NCI-H82 treated with DMSO at 0.1 percent for 48 hours (cell line): ENCODE results near the gene PDIA5.
"Not testable (repeated sequence)": the region's sequence is repeated elsewhere in the genome, so short reads cannot be mapped to it uniquely, and the experiment has no call there.

Experiments used
- DNase-seq: peaks from one replicate; lab custom pipeline; 2025; ENCODE audit not compliant: unreplicated experiment; lab: John Stamatoyannopoulos, UW

PDIA5 gene

DNA sequence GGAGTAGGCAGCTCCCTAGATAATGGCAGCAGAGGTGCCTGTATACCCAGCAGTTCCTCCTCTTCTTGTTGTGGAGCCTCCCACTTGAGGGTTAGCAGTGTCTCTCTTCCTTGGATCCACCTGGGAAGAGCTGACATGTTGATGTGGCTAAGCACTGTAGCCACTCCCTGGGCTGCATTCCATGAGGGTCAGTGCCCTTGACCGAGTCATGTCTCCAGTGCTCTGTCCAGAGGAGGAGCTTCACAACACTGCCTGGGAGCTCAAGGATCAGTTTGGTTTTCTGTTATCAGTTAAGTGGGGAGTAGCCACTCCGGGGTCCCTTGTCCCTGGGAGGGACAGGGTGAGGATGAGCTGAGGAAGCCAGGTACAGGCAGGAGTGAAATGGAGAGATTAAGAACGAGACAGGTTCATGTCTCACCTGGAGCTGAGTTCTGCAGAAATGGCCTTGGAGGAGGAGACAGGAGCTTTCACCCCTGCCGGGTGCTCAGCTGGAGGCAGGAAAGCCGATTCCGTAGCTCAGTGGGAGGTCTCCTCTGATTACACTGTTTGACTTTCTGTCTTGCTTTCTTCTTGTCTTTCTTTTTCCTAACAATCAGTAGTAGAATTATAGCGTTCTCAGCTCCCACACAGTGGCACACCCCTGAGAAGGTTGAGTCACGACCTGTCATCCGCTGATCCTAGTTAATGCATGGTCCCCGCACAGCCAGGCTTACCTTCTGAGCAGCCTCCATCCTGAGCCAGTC is 77.0 kb downstream of the PDIA5 start:
- no peak for DNase-seq

DNA sequence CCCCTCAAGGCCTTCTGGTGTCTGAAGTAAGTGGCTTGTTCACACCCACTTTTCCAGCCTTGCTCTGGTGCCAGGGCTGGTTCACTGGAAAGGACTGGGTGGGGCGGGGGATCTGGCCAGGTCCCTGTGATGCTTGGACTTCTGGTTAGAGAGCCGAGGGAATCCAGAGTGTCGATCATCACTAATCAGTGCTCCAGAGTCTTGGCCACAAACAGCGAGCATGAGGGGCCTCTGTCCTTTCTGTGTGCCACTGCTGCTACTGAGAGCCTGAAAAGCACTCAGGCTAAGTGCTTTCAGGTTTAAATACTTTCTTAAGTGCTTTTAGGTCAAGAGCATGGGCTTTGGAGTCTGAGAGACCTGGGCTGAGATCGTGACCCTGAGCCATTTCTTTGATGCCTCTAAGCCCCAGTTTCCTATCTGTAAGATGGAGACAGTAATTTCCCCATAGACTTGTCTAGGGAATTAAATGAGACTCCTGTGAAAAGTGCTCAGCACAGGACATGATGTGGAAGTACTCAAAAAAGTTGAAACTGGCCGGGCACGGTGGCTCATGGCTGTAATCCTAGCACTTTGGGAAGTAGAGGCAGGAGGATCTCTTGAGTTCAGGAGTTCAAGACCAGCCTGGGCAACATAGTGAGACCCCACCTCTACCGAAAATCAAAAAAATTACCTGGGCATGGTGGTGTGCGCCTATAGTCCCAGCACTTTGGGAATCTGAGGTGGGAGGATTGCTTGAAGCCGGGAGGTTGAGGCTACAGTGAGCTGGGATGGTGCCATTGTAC is 81.1 kb downstream of the PDIA5 start:
- no peak for DNase-seq

DNA sequence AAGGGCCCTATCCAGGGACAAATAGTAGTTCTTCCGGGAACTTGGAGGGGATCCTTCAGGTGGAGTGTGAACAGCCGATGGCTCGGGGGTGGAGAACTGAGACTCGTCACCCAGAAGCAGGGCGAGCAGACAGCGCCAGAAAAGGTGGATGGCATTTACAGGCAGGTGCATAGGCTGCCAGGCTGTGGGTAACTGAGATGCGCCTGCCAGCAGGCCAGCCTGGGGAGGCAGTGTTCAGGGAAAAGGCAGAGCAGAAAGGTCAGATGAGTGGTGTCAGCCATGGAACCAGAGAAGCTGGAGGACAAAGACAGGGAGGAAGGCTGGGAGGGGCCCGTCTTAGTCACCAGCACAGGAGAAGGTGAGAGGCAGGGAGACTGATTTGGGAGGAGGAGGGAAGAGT is 81.9 kb downstream of the PDIA5 start:
- DNase-seq, result no peak

DNA sequence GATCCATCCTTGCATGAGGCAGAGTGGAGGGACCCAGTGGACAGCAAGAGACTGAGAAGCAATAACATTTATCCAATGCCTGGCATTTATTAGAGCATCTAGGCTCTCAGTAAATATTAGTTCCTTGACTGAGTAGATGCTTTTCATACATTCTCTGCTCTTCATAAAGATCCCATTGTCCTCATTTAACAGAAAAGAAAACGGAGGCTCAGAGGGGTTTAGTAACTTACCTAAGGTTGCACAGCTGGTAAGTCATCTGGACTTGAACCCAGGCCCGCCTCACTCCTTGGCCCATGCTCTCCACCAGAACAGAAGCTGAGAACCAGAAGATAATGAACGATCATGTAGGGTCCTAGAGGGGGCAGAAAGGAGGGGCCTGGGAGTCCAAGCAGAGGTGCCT is 82.7 kb downstream of the PDIA5 start:
- no peak for DNase-seq

DNA sequence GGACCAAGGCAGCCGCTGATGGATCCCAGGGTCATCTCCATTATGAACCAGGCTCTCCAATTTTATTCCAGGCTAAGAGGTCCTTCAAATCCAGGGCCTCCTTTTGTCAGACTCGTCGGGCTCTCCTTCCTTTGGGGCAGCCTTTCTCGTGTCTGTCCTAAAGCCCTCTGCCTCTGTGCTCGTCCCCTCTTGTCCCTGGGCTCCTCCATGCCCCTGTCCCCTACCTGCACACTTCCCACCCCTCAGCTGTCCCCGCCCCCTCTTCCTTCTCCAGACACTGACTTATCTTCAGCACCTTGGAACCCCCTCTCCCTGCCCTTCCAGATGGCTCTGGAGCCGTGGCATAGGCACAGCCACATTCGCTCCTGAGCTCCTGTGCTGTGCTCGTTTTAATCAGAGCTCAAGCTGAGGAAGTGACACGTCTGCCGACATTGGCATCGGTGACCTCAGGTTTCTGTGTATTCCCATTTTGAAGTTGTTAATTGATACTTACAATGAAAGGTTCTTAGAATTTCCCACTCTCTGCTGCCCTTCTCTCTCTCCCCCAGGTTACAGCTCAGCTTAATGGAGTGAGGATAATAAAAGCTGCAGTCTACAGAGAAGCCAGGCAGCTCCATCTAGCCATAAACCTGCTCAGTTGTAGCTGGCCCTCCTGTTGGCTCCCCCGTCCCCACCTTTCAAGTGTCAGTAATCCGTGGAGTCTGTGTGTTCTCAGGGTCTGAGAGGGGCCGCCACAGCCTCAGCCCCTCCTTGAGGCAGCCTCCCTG is 83.8 kb downstream of the PDIA5 start:
- no peak for DNase-seq

DNA sequence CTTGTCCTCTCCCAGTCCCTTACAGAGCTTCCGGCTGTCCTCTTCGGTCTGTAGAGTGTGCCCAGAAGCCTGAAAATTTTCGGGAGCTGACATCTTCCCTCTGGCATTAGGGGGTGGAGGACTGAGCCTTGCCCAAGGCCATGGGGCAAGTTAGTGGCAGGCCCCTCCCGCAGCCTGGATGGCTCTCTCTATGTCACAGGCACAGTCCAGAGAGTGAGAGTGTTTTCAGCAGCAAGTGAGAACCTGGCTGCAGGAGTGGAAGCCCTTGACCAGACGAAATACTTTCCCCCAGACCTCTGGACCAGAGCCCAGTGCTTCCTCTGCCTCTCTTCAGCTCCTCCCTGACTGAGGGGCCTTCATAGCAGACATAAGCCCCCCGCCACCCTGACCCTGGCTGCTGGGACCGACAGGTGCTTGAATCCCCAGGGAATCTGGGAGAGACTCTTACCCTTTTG is 84.5 kb downstream of the PDIA5 start:
- no peak for DNase-seq

DNA sequence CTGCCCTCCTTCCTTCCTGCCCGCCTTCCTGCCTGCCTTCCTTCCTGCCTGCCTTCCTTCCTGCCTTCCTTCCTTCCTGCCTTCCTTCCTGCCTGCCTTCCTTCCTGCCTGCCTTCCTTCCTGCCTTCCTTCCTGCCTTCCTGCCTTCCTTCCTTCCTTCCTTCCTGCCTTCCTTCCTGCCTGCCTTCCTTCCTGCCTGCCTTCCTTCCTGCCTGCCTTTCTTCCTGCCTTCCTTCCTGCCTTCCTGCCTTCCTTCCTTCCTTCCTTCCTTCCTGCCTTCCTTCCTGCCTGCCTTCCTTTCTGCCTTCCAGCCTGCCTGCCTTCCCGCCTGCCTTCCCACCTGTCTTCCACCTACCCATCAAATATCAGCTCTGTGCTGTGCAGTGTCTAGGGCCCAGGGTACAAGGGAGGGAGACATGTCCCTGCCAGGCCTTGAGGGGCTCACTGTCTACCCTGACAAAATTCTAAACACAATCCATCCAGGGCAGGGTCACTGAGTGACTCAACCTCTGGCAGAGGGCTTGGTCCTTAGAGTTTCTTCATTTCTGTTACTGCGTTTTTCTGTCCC is 85.1 kb downstream of the PDIA5 start:
- not testable (repeated sequence) for DNase-seq

DNA sequence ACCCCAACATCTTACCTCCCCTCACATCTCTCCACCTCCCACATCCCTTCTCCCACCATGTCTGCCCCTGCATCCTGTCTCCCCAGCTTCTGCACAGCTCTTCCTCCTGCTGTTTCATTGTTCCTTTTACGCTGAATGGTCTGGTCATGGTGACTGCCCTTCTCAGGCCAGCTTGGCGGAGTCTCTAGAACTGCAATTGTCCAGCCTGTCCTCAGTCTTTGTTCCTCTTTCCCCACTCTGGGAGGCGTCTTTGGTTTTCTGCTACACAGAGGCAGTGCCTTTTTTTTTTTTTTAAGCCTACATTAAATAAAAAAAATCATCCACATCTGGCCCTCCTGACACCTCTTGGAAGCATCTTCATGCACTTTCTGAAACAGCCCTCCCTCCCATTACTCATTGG is 85.9 kb downstream of the PDIA5 start:
- DNase-seq, result no peak

DNA sequence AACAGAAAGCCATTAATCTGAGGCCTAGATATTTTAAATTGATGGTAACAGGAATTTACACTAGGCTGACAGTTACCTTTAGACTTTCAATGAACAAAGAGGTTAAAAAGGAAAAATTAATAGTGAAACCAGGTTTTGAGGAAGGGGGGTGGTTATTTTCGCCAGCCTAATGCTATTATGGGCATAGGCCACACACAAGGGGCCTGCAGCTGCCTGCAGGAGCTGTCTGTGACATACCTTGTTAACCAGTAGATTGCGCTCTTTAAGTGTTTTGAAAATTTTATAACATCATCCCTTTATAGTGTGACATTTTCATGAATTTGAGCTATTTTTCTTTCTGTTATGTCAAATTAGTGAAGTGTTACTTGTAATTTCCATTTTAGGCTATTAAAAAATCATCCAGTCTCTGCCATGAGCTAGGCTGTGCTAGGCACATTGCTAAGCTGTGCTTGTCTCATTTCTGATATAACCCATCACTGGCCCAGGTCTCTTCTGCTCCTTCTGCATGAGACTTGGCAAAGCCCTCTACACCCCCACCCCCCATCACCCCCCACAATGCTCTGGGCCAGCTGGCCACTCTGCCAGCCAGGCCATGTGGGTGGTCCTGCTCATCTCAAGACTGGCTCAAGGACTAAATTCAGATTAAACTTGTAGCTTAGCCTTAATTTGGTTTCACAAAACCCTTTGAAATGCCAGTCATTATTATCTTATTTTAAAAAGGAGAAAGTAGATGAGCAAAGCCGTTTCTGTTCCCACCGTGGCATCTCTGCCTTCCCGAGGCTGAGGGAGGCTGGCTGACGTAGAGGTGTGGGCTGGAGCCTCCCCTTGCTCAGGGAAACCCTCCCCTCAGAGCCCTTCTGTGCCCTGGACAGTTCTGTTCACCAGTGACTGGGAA is 86.5 kb downstream of the PDIA5 start:
- DNase-seq, result no peak

DNA sequence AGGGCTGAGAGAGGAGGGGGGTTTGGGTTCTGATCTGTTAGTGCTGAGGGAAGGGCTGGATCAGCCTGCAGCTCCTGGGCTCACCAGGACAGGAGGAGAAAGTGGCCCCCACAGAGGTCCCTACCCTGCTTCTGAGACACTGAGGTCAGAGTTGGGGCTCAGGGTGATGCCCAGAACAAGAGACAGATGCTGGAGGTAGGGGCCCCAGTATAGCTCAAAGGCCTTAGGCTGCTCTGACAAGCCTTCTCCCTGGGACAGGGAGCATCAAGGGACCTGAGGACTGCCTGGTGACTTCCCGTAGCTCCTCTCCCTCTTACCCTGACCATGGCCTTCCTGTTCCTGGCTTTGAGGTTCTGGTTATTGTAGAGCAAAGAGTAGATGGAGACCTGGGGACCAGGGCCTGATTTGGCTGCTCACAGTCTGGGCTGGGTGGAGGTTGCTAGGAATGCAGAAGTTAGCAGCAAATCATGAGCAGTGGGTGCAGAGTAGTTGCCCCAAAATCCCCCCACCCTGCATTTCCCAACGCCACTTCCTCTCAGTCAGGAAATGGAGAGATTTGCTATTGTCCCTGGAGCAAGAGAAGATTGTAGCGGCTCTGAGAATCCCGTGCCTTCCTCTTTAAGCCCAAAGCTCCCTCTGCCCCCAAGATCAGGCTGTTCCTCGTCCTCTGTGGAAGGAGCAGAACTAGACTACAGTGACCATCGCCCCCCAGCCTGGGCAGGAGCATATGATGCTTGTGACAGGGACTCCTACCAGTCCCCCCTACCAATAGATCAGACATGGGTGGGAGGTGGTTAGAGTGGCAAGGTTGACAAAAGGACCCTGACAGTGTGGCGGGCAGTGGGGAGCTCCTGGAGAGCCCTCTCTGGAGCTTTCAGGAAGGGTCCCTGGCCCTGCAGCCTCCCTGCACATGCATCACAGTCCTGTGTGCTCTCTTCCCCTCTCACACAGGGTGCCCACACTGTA is 87.5 kb downstream of the PDIA5 start:
- DNase-seq, result no peak

DNA sequence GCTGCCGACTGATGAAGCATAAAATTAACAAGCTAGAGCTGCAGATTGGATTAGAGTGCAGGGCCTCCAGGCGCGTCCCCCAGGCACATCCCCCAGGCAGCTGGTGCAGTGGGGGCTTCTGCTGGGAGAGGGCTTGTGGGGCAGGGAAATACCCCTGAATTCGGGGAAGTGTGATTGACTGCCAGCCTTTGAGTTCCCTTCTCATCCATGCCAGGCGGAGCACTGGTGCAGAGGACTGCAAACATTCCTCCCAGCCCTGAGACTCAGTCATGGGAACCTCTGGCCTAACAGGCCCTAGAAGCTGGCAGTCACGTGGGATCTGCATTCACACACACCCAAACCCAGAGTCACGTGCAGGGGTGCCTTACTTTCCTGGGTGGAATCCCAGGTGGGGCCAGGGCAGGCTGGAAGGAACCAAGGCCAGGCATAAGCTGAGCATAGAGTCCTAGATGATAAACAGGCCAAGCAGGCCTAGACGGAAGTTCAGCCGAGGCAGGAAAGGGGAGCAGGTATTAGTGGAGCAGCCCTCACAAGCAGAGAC is 88.7 kb downstream of the PDIA5 start:
- DNase-seq, result peak; percentile 95

DNA sequence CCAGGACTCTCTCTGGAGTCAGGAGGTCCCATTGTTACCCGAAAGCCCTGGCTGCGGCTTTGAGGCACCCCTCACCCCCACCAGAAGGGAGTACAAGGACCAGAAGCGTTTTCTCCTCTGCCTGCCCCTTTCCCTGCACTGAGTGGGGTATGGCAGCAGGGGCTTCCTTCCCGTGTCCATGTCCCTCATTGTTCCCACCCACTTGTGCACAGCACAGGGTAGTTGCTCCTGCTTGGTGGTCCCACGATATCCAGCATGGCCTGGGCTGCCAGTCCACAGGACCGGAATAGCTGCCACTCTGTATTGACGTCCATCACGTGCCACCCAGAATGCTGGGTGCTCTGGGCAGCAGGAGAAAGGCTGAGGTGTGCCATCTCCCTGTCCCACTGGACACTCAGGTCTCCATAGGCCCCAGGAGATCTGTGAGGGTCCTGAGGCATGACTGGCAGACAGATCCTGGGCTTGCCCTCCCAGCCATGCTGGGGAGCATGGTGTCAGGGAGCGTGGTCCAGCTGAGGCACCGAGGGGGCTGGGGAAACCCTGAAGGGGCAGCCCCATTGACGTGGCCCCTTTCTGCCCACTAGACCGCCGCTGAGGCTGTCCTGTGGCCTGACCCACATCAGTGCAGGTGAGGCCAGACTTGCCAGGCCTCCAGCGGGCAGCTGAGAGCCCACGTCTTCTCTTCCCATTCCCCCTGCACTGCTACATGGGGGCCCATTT is 89.6 kb downstream of the PDIA5 start:
- DNase-seq, result no peak

DNA sequence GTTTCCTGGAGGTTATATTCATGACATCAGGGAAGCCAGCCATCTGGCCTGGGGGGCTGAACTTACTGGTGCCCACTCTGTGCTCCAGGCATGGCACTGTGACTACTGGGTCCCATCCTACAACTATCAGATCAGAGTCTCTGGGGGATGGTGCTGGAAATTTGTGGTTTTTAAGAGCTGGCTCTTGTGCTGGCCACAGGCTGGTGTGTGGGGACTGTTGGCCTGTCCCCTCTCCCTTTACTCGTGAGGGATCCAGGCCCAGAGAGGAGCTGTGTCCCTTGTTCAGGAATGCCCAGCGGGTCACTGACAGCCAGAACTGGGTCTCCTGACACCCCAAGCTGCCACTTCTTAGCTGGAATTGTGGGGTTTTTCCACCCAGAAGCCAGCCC is 90.4 kb downstream of the PDIA5 start:
- DNase-seq, result no peak

DNA sequence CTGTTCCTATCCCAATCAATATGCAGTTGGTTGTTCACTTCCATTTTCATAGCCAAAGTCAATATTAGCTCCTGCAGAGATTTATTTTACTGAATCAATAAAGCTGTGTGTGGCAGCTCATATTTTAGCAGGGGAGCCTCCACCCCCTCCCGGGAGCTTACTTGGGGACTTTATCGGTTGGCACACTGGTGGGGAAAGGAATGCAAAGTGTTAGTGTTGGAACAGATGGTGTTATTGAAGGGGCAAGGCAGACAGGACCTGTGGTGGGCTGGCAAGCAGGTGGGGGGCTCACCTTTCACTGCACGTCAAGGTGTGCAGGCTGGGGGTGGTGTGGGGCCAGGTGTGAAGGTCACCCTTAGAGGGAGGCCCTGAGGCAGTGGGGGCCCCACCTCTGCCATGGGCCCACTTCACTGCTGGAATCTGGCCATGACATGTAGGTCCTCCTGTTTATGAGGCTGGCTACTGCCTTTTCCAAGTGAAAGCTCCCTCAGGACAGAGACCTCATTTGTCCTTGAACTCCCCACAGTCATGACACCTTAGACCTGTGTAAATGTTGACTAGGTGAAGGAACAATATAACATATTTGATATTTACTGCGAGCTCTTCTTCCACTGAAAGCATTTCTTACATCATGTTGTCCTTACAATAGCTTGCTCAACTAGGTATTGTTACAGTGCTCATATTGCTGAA is 90.9 kb downstream of the PDIA5 start:
- no peak for DNase-seq

DNA sequence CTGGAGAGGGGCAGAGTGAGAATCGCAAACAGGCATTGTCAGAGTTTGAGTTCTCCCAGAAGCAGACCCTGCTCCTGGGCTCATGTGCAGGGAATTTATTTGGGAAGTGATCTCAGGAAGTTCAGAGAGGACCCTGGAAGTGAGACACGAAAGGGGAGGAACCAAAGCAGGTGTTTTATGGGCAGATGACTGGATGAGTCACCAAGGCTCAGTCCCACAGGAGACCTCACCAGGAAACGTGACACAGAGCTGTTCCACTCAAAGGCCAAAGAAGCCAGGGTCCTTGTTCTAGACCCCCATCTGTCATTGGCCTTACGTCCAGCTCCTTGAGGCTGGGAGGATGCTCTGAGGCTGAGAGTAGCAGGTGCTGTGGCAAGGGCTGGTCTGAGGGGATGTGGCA is 91.5 kb downstream of the PDIA5 start:
- no peak for DNase-seq

DNA sequence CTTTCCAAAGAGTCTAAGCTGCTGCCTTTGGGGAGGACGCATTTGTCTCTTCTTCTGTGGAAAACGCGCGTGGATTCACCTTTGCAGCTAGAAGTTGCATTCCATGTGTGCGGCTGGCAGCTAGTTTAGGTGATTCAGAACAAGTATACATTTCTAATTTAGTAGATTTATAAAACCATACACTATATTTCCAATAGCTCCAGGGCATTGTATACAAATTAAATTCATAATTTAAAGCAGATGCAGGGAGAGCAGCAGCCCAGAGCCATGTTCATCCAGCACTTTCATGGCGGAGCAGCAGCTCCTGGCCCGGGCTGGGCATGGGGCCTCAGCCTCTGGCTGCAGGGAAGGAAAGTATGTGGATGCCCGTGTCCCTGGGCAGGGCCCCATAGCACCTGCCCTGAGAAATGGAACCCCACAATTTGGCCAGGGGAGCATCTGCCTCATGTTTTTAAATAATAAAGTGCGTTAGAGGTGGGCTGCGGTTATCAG is 92.1 kb downstream of the PDIA5 start:
- no peak for DNase-seq

DNA sequence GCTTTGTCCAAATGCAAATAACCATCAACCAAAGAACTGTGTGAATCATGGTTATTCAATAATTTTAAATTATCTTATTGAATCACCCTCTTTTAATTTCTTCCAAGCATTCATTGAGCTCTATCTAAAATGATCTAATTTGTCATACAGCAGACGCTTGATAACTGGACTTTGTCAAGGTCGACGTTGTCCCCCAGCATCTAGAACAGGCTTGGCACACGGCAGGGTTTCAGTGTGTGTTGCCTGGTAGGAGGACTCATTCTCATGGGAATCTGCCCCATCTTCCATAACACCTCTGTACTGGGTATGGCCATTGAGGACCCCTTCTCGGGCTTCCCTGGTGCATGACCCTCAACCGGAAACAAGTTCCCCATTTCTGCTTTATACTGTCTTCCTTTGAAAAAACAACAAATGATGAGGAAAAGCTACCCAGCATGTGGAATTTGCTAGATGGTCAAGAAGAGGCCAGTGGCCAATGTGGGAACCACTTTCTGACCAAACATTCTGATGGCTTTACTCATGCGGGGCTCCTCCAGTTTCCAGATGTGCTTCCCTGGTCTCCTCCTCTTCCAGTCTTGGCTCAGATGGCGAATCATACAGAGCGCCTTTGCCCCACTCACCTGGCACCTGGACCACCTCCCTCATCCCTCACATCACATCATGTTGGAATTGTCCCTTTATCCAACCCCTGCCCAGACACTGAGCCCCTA is 93.3 kb downstream of the PDIA5 start:
- no peak for DNase-seq
